ENCODE data around the gene METTL15. TPM values are rescaled to one million over a fixed set of nuclear protein-coding genes. Genes with fewer than 3 reads are reported as not detected.

Gene METTL15
- total and polyA plus RNA-seq, 2 experiments from 2014 or later, result 9.0 to 19.8 TPM

DNA sequence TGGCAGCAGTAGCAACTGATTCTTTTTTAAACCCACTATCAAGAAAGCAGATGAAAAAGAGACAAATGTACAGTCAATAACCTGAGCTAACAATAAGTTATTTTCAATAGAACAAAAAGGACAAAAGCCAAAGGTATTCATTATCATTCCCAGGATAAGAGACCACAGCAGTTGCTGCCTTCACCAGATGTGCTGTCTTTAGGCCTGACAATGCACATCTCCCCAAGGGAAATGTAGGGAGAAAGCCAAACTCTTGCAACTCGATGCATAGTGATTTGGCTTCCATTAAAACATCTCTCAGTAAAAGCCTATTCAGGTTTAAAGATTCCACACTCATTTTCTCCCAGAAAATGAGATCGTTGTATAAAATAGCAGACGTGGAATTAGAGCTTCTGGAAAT, 210.7 kb downstream of the METTL15 start (continued):
- TF ChIP-seq EZH2phosphoT487 (IDR thresholded peaks at IDR 0.05; ENCODE audit: unreplicated experiment) (no peak), CREB1 (CRISPR knock-in tag; IDR thresholded peaks at IDR 0.05; ENCODE audit: low read depth) (no peak), ZNF331 (CRISPR knock-in tag; IDR thresholded peaks at IDR 0.05; ENCODE audit: low read depth) (no peak)
- TF ChIP-seq, protein P1, sequence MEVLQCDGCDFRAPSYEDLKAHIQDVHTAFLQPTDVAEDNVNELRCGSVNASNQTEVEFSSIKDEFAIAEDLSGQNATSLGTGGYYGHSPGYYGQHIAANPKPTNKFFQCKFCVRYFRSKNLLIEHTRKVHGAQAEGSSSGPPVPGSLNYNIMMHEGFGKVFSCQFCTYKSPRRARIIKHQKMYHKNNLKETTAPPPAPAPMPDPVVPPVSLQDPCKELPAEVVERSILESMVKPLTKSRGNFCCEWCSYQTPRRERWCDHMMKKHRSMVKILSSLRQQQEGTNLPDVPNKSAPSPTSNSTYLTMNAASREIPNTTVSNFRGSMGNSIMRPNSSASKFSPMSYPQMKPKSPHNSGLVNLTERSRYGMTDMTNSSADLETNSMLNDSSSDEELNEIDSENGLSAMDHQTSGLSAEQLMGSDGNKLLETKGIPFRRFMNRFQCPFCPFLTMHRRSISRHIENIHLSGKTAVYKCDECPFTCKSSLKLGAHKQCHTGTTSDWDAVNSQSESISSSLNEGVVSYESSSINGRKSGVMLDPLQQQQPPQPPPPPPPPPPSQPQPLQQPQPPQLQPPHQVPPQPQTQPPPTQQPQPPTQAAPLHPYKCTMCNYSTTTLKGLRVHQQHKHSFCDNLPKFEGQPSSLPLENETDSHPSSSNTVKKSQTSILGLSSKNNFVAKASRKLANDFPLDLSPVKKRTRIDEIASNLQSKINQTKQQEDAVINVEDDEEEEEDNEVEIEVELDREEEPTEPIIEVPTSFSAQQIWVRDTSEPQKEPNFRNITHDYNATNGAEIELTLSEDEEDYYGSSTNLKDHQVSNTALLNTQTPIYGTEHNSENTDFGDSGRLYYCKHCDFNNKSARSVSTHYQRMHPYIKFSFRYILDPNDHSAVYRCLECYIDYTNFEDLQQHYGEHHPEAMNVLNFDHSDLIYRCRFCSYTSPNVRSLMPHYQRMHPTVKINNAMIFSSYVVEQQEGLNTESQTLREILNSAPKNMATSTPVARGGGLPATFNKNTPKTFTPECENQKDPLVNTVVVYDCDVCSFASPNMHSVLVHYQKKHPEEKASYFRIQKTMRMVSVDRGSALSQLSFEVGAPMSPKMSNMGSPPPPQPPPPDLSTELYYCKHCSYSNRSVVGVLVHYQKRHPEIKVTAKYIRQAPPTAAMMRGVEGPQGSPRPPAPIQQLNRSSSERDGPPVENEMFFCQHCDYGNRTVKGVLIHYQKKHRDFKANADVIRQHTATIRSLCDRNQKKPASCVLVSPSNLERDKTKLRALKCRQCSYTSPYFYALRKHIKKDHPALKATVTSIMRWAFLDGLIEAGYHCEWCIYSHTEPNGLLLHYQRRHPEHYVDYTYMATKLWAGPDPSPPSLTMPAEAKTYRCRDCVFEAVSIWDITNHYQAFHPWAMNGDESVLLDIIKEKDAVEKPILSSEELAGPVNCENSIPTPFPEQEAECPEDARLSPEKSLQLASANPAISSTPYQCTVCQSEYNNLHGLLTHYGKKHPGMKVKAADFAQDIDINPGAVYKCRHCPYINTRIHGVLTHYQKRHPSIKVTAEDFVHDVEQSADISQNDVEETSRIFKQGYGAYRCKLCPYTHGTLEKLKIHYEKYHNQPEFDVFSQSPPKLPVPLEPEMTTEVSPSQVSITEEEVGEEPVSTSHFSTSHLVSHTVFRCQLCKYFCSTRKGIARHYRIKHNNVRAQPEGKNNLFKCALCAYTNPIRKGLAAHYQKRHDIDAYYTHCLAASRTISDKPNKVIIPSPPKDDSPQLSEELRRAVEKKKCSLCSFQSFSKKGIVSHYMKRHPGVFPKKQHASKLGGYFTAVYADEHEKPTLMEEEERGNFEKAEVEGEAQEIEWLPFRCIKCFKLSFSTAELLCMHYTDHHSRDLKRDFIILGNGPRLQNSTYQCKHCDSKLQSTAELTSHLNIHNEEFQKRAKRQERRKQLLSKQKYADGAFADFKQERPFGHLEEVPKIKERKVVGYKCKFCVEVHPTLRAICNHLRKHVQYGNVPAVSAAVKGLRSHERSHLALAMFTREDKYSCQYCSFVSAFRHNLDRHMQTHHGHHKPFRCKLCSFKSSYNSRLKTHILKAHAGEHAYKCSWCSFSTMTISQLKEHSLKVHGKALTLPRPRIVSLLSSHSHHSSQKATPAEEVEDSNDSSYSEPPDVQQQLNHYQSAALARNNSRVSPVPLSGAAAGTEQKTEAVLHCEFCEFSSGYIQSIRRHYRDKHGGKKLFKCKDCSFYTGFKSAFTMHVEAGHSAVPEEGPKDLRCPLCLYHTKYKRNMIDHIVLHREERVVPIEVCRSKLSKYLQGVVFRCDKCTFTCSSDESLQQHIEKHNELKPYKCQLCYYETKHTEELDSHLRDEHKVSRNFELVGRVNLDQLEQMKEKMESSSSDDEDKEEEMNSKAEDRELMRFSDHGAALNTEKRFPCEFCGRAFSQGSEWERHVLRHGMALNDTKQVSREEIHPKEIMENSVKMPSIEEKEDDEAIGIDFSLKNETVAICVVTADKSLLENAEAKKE (CRISPR knock-in tag; IDR thresholded peaks at IDR 0.05), result no peak

DNA sequence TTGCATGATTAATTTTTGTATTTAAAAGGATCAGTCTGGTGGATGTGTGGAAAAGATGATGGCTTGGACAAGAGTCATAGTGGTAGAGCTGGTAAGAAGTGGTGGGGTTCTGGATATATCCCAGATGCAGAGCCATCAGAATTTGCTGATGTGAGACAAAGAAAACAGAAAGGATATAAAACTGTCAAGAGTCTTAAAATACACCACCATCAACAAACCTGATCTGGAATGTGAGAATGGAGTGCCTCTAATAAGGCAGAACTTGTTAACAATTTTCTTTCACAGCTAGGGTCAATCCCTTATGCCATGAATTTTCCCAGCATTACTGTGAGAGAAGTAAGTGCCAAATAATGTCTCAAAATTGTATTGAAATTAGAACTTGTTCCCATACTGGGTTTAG, 215.4 kb downstream of the METTL15 start:
- Histone ChIP-seq H3K27me3 (ENCODE audit: insufficient read depth) (no peaks in the 10 kb centered on the region), H3K4me1 (ENCODE audit: insufficient read depth) (no peaks in the 10 kb centered on the region), H3K4me2 (no peak overlapping the region), H3K27ac (ENCODE audit: low read depth) (no peak overlapping the region), H3K4me3 (no peak overlapping the region), H2AFZ (no peak overlapping the region), H4K20me1 (replicated peaks; ENCODE audit: insufficient read depth) (0 out of 2 replicates have a peak, but pooled peaks cover 2% of the 10 kb centered on the region), H3K9me2 (ENCODE audit: insufficient read depth) (no peaks in the 10 kb centered on the region), H3F3A (replicated peaks; ENCODE audit: low read depth) (no peaks in the 10 kb centered on the region), H3K36me3 (ENCODE audit: insufficient read depth) (no peaks in the 10 kb centered on the region), H3K79me2 (replicated peaks; ENCODE audit: insufficient read depth) (no peaks in the 10 kb centered on the region)
- Mint-ChIP-seq H3K9me3 (no peaks in the 10 kb centered on the region), H3K4me1 (0 out of 3 replicates have a peak, but pooled peaks cover 2% of the 10 kb centered on the region), H3K27me3 (ENCODE audit: insufficient read depth, low read depth, poor library complexity) (no peaks in the 10 kb centered on the region), H3K4me3 (no peak overlapping the region), H3K36me3 (ENCODE audit: low read depth) (no peaks in the 10 kb centered on the region), H3K27ac (peak overlapping the region; percentile 55)
- ATAC-seq (no peak), DNase-seq (ENCODE audit: low spot score) (no peak)
- TF ChIP-seq, protein P2, sequence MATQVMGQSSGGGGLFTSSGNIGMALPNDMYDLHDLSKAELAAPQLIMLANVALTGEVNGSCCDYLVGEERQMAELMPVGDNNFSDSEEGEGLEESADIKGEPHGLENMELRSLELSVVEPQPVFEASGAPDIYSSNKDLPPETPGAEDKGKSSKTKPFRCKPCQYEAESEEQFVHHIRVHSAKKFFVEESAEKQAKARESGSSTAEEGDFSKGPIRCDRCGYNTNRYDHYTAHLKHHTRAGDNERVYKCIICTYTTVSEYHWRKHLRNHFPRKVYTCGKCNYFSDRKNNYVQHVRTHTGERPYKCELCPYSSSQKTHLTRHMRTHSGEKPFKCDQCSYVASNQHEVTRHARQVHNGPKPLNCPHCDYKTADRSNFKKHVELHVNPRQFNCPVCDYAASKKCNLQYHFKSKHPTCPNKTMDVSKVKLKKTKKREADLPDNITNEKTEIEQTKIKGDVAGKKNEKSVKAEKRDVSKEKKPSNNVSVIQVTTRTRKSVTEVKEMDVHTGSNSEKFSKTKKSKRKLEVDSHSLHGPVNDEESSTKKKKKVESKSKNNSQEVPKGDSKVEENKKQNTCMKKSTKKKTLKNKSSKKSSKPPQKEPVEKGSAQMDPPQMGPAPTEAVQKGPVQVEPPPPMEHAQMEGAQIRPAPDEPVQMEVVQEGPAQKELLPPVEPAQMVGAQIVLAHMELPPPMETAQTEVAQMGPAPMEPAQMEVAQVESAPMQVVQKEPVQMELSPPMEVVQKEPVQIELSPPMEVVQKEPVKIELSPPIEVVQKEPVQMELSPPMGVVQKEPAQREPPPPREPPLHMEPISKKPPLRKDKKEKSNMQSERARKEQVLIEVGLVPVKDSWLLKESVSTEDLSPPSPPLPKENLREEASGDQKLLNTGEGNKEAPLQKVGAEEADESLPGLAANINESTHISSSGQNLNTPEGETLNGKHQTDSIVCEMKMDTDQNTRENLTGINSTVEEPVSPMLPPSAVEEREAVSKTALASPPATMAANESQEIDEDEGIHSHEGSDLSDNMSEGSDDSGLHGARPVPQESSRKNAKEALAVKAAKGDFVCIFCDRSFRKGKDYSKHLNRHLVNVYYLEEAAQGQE (IDR thresholded peaks at IDR 0.05; ENCODE audit: unreplicated experiment), result no peak
- TF ChIP-seq EZH2 (IDR thresholded peaks at IDR 0.05; ENCODE audit: low read depth, unreplicated experiment) (no peak), CTCF (conservative IDR thresholded peaks at IDR 0.05; ENCODE audit: low read depth in 2 of 2) (no peak), JUNB (IDR thresholded peaks at IDR 0.05; ENCODE audit: unreplicated experiment) (no peak), NANOG (IDR thresholded peaks at IDR 0.05; ENCODE audit: borderline replicate concordance) (no peak), CREB1 (CRISPR knock-in tag; IDR thresholded peaks at IDR 0.05; ENCODE audit: low read depth) (no peak), ZNF331 (CRISPR knock-in tag; IDR thresholded peaks at IDR 0.05; ENCODE audit: low read depth) (no peak), EZH2phosphoT487 (IDR thresholded peaks at IDR 0.05; ENCODE audit: unreplicated experiment) (no peak), ZNF114 (CRISPR knock-in tag; IDR thresholded peaks at IDR 0.05) (no peak)

All from GM23338 (cell line).